ENCODE results near the gene RRP1B.
"Not testable (repeated sequence)": the region's sequence is repeated elsewhere in the genome, so short reads cannot be mapped to it uniquely, and the experiment has no call there.

The RRP1B gene

DNA sequence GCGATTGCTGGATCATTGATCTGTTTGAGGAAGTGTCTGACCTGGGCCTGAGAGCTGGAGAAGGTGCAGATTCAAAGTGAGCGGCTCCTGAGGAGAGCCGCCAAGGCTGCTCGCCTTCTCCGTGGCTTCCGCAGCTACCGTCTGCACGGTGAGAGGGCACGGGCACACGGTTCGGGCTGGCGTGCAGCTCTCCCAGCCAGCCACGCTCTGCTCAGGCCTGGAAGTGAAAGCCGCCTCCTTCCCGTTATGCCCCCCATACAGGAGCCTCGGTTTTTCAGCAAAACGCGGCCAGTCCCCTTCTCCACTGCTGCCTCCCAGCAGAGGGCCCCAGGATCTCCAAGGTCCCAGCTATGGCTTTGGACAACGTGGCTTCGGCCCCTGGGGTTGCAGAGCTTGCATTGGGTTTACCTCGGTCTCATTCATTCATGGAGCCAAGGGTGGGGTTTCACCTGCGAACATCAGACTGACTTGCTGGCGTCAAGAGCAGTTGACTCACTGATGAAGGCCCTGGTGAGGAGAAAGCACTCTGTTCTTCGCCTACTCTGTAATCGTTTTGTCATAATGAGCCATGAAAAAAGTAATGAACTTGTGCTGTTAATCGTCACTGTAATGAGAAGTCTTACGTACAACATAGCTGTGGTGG lies 35.2 kb downstream of the RRP1B start:
- FAIRE-seq: no peak
- TF ChIP-seq, protein P1, sequence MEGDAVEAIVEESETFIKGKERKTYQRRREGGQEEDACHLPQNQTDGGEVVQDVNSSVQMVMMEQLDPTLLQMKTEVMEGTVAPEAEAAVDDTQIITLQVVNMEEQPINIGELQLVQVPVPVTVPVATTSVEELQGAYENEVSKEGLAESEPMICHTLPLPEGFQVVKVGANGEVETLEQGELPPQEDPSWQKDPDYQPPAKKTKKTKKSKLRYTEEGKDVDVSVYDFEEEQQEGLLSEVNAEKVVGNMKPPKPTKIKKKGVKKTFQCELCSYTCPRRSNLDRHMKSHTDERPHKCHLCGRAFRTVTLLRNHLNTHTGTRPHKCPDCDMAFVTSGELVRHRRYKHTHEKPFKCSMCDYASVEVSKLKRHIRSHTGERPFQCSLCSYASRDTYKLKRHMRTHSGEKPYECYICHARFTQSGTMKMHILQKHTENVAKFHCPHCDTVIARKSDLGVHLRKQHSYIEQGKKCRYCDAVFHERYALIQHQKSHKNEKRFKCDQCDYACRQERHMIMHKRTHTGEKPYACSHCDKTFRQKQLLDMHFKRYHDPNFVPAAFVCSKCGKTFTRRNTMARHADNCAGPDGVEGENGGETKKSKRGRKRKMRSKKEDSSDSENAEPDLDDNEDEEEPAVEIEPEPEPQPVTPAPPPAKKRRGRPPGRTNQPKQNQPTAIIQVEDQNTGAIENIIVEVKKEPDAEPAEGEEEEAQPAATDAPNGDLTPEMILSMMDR (IDR thresholded peaks at IDR 0.05; ENCODE audit: insufficient read depth, missing control alignments): no peak
- DNase-seq (ENCODE audit: insufficient read length, low spot score): no peak

DNA sequence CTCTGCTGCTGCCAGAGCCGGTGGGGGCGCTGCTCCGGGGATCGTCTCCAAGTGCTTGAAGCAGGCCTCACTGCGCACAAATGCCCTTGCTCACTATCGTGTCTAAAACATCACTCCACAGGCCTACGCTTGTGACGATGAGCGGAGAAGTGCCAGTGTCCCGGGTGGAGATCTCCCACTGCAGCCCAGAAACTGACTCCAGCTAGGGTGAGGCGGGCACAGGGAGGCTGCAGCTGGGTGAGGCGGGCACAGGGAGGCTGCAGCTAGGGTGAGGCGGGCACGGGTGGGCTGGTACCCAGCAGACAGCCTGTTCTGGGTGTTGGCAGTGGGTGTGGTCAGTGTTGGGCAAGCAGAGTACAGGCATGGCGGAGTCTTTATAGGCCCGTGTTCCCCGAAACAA lies 36.9 kb downstream of the RRP1B start:
- no peak for FAIRE-seq
- TF ChIP-seq, protein P1 (IDR thresholded peaks at IDR 0.05; ENCODE audit: insufficient read depth, missing control alignments): no peak
- no peak for DNase-seq (ENCODE audit: insufficient read length, low spot score)

- DNase-seq (ENCODE audit: insufficient read length, low spot score): no peak
- TF ChIP-seq, protein P1 (IDR thresholded peaks at IDR 0.05; ENCODE audit: insufficient read depth, missing control alignments): no peak
- FAIRE-seq: no peak
Measured at GRCh38 chr21:43697758-43698643, 38.6 kb downstream of the RRP1B start.

GRCh38 chr21:43699492-43699777 lies 40.1 kb downstream of the RRP1B start:
- FAIRE-seq; DNase-seq (ENCODE audit: insufficient read length, low spot score): not testable (repeated sequence)

DNA sequence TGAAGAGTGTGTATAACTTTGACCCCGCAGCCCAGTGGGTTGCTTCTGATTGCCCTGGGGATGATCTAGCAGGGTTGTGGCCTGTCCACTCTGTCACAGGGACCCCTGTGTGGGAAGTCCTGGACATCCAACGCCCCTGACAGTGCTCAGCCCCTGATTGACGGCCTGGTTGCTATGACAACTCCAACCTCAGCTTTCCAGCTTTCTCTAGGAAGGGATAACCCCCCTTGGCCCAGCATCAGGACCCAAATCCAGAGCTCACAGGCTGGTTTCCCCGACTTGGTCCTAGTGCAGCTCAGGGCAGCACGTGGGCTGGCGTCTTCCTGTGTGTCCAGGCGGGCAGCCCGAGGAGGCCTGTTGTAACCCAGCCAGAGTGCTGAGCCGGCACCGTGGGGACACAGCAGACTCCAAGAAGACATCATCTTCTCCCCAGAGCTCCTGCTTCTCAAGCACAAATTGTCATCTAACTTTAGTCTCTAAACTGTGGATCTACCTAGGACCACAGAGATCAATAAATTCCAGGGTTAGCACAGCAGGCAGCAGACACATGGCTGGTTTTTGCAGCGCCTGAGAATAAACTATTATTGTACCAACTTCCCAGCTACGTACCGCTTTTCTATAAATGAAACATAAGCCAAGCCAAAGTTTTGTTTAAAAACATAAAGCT lies 40.7 kb downstream of the RRP1B start:
- TF ChIP-seq, protein P1 (IDR thresholded peaks at IDR 0.05; ENCODE audit: insufficient read depth, missing control alignments): no peak
- FAIRE-seq (no peak), DNase-seq (ENCODE audit: insufficient read length, low spot score) (no peak)

DNA sequence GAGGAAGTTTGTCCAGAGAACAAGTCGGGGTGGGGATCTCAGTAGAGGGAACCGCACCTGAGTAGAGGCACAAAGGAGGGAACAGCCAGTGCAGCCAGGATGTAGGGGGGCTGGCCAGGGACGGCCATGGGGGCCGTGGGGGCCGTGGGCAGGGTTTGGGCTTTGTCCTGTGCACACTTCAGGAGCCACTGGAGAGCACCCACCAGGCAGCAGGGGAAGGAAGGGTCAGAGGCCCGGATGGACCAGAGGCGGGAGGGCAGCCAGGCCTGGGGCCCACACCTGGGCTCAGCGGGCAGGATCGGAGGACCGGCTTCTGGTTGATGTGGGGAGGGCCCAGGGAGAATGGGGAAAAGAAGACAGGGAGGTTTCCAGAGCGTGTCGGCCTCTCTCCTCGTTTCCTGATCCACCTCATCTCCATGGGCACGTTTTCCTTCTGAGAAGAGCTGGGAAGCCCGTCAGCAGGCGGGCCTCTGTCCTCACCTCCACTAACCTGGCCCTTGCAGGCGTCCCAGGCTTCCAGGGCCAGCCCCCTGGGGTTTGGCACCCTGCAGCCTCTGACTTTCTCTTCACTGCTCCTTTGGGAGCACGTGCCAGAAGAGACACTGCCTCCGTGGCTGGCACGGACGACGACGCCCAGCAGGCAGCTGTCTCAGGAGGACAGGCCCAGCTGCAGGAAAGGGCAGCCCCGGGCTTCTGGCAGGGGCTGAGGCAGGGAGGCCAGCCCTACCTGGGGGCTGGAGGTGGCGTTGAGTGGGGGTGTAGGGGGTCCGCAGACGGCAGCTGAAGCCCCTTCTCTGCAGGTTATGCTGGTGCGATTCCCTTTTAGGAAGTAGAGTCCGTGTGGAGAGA lies 42.8 kb downstream of the RRP1B start:
- no peak for DNase-seq (ENCODE audit: insufficient read length, low spot score)
- TF ChIP-seq, protein P1 (IDR thresholded peaks at IDR 0.05; ENCODE audit: insufficient read depth, missing control alignments): no peak
- no peak for FAIRE-seq

- TF ChIP-seq, protein P1 (IDR thresholded peaks at IDR 0.05; ENCODE audit: insufficient read depth, missing control alignments): no peak
- DNase-seq (ENCODE audit: insufficient read length, low spot score): no peak
- no peak for FAIRE-seq
Measured at GRCh38 chr21:43702785-43703034, 43.4 kb downstream of the RRP1B start.

Measured in D721Med (cell line).